Muscle of leg (tissue), 11 donors: ENCODE measurements around the gene TINCR. TPM values are rescaled to one million over a fixed set of nuclear protein-coding genes. Genes with fewer than 3 reads are reported as not detected.
"Not testable (repeated sequence)": the region's sequence is repeated elsewhere in the genome, so short reads cannot be mapped to it uniquely, and the experiment has no call there.

Experiments
- DNase-seq: peaks from one replicate; pipeline ENCODE4 v3.0.0; 2013
- H3K27ac ChIP-seq: one replicate; pipeline ENCODE4 v1.5.1; 2013; ENCODE audit warnings: mild to moderate bottlenecking, low read length, control low read depth
- H3K27me3 ChIP-seq: one replicate; pipeline ENCODE4 v1.6.1; 2013; ENCODE audit warnings: low read length; ENCODE audit not compliant: control insufficient read depth, insufficient read depth
- H3K36me3 ChIP-seq: one replicate; pipeline ENCODE4 v1.6.1; 2013; ENCODE audit warnings: low read length; ENCODE audit not compliant: control insufficient read depth, insufficient read depth
- H3K4me1 ChIP-seq: one replicate; pipeline ENCODE4 v1.6.1; 2013; ENCODE audit warnings: low read length; ENCODE audit not compliant: control insufficient read depth, insufficient read depth
- H3K4me3 ChIP-seq: one replicate; pipeline ENCODE4 v1.5.1; 2013; ENCODE audit warnings: low read length, control low read depth
- H3K9me3 ChIP-seq: replicated peaks from 2 replicates; pipeline ENCODE4 v1.6.1; 2013; ENCODE audit warnings: low read depth, low read length; ENCODE audit not compliant: control insufficient read depth
- WGBS: methylation state at CpG from one replicate; pipeline ENCODE4 v1.1.5; 2013; ENCODE audit warnings: missing lambda C conversion rate; ENCODE audit not compliant: insufficient coverage; 5-methylcytosine and 5-hydroxymethylcytosine counted together
- polyA plus RNA-seq, 8 donors: library from polyadenylated mRNA; unstranded; fragments of 120-200 nt; gene quantifications; one replicate each; pipeline versions ENCODE4 v1.2.1 to v1.2.3, GENCODE V29; 2013; ENCODE audit warnings: inconsistent platforms in 1 of 8, low replicate concordance in 1 of 8; ENCODE audit not compliant: insufficient read length in 8 of 8, insufficient read depth in 1 of 8
- total RNA-seq: library from RNA; stranded (reverse); fragments of 120-200 nt; gene quantifications from one replicate; pipeline ENCODE4 v1.2.4, GENCODE V29; 2013

The TINCR gene
- total and polyA plus RNA-seq, 9 donors, result 0.18 to 3.1 (median 0.39) TPM

DNA sequence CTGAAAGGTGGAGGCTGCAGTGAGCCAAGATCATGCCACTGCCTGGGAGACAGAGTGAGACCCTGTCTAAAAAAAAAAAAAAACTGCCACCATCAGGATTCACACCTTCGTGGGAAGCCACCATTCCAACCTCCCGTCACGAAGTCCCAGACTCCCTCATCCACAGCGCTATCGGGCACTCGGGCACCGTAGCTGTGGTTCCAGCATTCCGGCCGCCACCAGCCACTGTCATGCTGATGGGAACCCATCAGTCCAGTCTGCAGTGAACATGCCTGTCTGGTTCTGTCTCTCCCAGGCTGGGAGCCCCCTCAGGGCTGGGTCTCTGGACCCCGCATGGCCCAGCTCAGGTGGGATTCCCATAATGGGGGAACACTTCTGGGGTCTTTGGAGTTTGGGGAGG lies 27.5 kb downstream of the TINCR start:
- DNase-seq, result no peak
- Histone ChIP-seq H3K36me3 (no peaks in the 10 kb centered on the region), H3K9me3 (peaks cover 2% of the 10 kb centered on the region), H3K4me3 (no peak overlapping the region), H3K27me3 (peaks cover 6% of the 10 kb centered on the region), H3K27ac (no peak overlapping the region), H3K4me1 (peaks cover 29% of the 10 kb centered on the region)
- 81% methylated on average over 9 of the region's 10 CpGs for WGBS

DNA sequence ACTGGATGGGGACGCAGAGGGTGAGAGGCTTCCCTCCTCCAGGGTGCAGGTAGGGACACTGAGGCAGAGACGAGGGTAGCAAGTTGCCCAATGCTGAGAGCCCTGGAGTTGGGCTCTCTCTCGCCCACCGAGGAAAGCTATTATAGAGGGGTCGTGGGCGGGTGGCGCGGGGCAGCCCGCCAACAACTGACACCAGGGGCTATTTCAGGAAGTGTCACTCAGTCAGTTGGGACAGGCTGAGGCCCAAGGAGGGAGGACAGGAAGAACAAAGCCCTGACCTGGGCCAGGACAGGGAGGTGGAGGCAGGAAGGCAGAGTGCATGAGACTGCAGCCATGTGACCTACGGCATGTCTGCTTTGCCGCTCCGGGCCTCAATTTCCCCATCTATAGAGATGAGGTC lies 29.9 kb downstream of the TINCR start:
- H3K27ac ChIP-seq, result peak overlapping the region; percentile 35

DNA sequence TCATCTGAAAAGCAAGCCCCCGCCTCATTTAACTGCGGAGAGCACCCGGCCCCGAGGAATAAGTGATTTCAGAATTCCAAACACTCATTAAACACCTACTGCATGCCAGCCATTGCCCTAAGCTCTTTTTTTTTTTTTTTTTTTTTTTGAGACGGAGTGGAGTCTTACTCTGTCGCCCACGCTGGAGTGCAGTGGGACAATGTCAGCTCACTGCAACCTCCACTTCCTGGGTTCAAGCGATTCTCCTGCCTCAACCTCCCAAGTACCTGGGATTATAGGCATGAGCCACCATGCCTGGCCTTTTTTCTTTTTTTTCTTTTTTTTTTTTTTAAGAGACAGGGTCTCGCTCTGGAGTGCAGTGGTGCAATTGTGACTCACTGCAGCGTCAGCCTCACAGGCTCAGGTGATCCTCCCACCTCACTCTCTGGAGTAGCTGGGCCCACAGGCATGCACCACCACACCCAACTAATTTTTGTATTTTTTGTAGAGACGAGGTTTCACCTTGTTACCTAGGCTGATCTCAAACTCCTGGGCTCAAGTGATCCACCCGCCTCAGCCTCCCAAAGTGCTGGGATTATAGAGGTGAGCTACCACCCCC lies 30.7 kb downstream of the TINCR start:
- H3K9me3 ChIP-seq, result peaks cover 11% of the 10 kb centered on the region
- H3K27me3 ChIP-seq, H3K4me3 ChIP-seq, H3K36me3 ChIP-seq, DNase-seq, H3K27ac ChIP-seq: not testable (repeated sequence)
- peaks cover 29% of the 10 kb centered on the region for H3K4me1 ChIP-seq
- WGBS, result 49% methylated on average over 3 of the region's 12 CpGs

More for the DNA sequence above, 29.9 kb downstream of the TINCR start:
- WGBS, result 71% methylated on average over 11 of the region's 12 CpGs
- Histone ChIP-seq H3K4me3 (no peak overlapping the region), H3K4me1 (peaks cover 29% of the 10 kb centered on the region), H3K9me3 (peaks cover 11% of the 10 kb centered on the region), H3K27me3 (peaks cover 4% of the 10 kb centered on the region), H3K36me3 (no peaks in the 10 kb centered on the region)
- peak; percentile 21 for DNase-seq

DNA sequence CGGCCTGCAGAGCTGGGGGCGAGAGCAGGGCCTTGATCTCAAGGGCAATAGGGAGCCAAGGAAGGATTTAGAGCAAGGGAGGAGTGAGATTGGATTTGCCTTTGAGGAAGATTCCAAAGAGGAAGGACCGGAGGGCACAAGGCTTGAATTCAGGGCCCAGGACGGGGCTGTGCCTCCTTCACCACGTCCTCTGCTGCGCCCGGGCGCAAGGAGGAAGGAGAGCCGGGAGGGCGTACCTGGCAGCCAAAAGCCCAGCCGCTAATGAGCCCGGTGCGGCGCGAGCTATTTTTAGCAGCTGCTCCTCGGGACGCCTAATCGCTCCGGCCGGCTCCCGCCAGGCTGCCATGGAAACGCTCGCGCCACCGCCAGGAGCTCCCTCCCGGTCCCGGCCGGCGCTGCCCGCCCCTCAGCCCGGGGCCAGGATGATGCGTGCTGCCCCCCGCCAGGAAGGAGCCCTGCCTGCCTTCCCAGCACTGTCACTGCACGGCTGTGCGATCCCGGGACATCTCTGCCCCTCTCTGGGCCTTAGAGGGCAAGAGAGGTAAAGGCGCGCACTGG lies 31.3 kb downstream of the TINCR start:
- no peaks in the 10 kb centered on the region for H3K36me3 ChIP-seq
- DNase-seq, result peak; percentile 81
- H3K27me3 ChIP-seq, result peaks cover 4% of the 10 kb centered on the region
- H3K9me3 ChIP-seq, result peaks cover 11% of the 10 kb centered on the region
- peaks cover 29% of the 10 kb centered on the region for H3K4me1 ChIP-seq
- no peak overlapping the region for H3K27ac ChIP-seq
- no peak overlapping the region for H3K4me3 ChIP-seq
- WGBS, result 1% methylated on average over 35 of the region's 38 CpGs

DNA sequence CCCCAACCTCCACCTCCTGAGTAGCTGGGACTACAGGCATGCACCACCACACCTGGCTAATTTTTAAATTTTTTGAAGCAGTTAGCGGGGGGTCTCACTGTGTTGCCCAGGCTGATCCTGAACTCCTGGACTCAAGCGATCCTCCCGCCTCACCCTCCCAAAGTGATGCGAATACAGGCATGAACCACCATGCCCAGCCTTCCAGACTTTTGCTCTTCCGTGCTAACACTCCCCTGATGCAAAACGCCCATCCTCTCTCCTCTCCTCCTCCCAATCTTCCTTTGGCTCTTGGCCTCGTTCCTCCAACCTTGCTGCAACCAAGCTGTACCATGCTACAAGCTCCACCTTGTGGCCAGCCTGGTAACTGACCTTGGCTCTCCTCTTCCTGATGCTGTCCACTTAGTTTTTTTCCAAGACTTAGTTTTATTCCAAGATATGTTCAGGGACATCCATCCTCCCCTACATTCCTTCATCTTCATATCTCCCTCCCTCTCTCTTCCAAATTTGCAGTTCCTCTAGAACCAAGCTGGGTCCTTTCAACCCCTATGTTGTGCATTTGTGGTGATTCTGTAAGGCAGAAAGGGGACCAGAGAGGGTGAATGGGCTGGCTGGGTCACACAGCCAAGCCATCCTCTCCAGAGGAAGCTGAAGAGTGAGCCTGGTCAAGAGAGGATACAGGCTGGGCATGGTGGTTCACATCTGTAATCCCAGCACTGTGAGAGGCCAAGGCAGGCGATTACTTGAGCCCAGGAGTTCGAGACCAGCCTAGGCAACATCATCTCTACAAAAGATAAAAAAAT lies 32.8 kb downstream of the TINCR start:
- WGBS, result 86% methylated on average over 7 of the region's 9 CpGs
- no peaks in the 10 kb centered on the region for H3K36me3 ChIP-seq
- peaks cover 4% of the 10 kb centered on the region for H3K27me3 ChIP-seq
- H3K4me3 ChIP-seq, result no peak overlapping the region
- no peak overlapping the region for H3K27ac ChIP-seq
- H3K4me1 ChIP-seq, result peaks cover 29% of the 10 kb centered on the region
- DNase-seq, result no peak
- peaks cover 11% of the 10 kb centered on the region for H3K9me3 ChIP-seq

DNA sequence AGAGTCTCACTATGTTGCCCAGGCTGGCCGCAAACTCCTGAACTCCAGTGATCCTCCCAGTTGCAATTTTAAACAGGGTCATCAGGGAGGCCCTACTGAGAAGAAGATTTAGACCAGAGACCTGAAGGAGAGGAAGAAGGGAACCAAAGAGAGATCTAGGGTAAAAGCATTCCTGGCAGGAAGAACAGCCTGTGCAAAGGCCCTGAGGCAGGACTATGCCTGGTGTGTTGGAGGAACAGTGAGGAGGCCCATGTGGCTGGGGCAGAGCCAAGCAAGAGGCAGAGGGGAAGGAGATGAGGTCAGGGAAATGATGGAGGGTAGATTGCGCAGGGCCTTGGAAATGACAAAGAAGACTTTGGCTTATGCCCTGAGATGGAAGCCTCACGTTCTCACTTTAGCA lies 34.5 kb downstream of the TINCR start:
- H3K27ac ChIP-seq, result no peak overlapping the region
- WGBS, result 94% methylated on average over 2 of the region's 3 CpGs
- no peaks in the 10 kb centered on the region for H3K36me3 ChIP-seq
- H3K27me3 ChIP-seq, result peaks cover 7% of the 10 kb centered on the region
- no peak overlapping the region for H3K4me3 ChIP-seq
- no peak for DNase-seq
- peaks cover 19% of the 10 kb centered on the region for H3K4me1 ChIP-seq
- peaks cover 11% of the 10 kb centered on the region for H3K9me3 ChIP-seq

DNA sequence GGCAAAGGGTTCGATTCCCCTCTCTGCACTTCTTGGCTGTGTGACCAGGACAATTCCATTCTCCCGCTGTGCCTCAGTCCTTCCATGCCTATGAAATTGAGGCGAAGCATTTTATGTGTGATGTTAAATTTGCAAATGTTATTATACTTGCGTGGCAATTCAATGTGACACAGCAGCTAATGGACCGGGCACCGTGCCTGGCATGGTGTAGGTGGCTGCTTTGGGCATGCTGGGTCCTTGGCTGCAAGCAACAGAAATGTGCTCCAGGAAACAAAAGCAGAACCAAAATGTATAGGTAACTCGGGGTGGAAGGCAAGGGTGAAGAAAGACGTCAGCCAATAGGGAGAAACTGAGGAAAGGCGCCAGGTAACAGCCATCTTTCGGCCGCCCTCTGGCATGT lies 37.1 kb downstream of the TINCR start:
- no peak overlapping the region for H3K4me3 ChIP-seq
- peaks cover 6% of the 10 kb centered on the region for H3K27me3 ChIP-seq
- H3K36me3 ChIP-seq, result no peaks in the 10 kb centered on the region
- no peaks in the 10 kb centered on the region for H3K4me1 ChIP-seq
- DNase-seq, result no peak
- H3K27ac ChIP-seq, result no peak overlapping the region
- peaks cover 11% of the 10 kb centered on the region for H3K9me3 ChIP-seq
- WGBS, result 89% methylated on average over 7 of the region's 11 CpGs

DNA sequence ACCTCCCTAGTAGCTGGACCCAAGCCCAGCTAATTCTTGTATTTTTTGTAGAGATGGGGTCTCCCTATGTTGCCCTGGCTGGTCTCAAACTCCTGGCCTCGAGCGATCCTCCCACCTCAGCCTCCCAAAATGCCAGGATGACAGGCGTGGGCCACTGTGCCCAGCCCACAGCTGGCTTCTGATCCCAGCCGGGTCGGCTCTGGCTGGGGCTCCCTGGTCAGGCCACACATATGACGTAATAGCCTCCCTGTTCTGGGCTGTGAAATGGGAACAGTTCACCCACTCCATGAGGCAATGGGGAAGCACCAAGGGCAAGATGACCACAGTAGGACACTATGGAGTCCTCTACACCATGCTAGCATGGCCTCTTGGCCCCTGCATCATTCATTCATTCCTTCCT lies 41.1 kb downstream of the TINCR start:
- H3K27ac ChIP-seq, result no peak overlapping the region
- DNase-seq, result no peak
- no peak overlapping the region for H3K4me3 ChIP-seq
- H3K4me1 ChIP-seq, result no peaks in the 10 kb centered on the region
- H3K36me3 ChIP-seq, result no peaks in the 10 kb centered on the region
- 86% methylated on average over 5 of the region's 6 CpGs for WGBS
- H3K9me3 ChIP-seq, result no peaks in the 10 kb centered on the region
- peaks cover 12% of the 10 kb centered on the region for H3K27me3 ChIP-seq

DNA sequence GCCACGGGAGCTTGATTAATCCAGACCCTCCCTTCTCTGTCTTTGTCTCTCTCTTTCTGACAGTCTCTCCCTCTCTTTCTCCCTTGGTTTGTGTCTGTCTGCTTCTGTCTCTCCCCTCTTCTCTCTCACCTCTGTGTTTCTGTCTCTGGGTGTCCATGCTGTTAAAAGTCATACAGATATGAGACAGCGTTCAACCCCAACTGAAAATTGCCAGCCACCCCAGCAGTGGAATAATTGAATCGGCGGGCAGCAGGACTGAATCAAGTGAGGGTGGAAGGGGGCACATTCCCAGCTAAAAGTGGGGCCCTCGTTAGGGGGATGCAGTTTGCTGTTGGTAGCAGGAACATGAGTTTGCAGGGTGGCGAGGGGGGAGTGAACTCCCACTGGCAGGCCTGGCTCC lies 43.7 kb downstream of the TINCR start:
- 71% methylated on average over 5 of the region's 6 CpGs for WGBS
- Histone ChIP-seq H3K4me1 (no peaks in the 10 kb centered on the region), H3K27me3 (peaks cover 10% of the 10 kb centered on the region), H3K9me3 (peaks cover 3% of the 10 kb centered on the region), H3K27ac (no peak overlapping the region), H3K4me3 (no peak overlapping the region), H3K36me3 (no peaks in the 10 kb centered on the region)
- DNase-seq, result no peak

DNA sequence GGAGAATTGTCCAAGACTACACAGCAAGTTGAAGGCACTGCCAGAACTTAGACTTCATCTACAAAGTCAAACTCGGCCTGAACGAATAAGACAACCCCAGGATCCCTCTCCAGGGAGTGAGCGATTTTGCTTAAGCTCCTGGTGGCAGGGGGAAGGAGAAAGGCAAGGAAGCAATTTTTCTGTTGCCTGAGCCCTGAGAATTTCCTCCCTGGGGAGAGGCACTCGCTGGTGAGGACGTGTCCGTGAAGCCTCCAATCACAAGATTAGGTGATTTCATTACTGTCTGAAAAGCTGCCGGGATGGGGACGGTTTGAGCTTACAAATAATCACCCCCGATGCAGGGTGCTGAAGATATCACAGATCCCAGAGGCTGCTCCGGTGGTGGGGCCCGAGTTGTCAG lies 45.6 kb downstream of the TINCR start:
- Histone ChIP-seq H3K27ac (no peak overlapping the region), H3K9me3 (peaks cover 3% of the 10 kb centered on the region), H3K27me3 (peaks cover 10% of the 10 kb centered on the region), H3K4me3 (no peak overlapping the region), H3K4me1 (no peaks in the 10 kb centered on the region), H3K36me3 (no peaks in the 10 kb centered on the region)
- 48% methylated on average over 6 of the region's 11 CpGs for WGBS
- DNase-seq, result no peak
